ENCODE measurements around the gene AP1AR.
A peak's percentile ranks its signal among the peaks of the same experiment; 100 is the strongest.

GRCh38 chr4:112234952-112235609 is 3.5 kb downstream of the AP1AR start:
- peak; percentile 91 for TF ChIP-seq CTCF (IDR thresholded peaks at IDR 0.05; ENCODE audit: low read depth, low read length)
- TF ChIP-seq EZH2phosphoT487 (IDR thresholded peaks at IDR 0.05; ENCODE audit: low read depth) = no peak
